NCI-H82 treated with DMSO at 0.1 percent for 48 hours (cell line): ENCODE data around the gene DCAF15.

ENCODE experiments used
- DNase-seq: peaks from one replicate; lab custom pipeline; 2025; ENCODE audit not compliant: unreplicated experiment; lab: John Stamatoyannopoulos, UW

The DCAF15 gene

GRCh38 chr19:13992025-13992424 lies 39.7 kb downstream of the DCAF15 start:
- no peak for DNase-seq

GRCh38 chr19:13993590-13994300 lies 41.4 kb downstream of the DCAF15 start:
- DNase-seq = no peak

GRCh38 chr19:13995017-13995728 lies 42.9 kb downstream of the DCAF15 start:
- DNase-seq = no peak

GRCh38 chr19:13995878-13996765 lies 43.8 kb downstream of the DCAF15 start:
- no peak for DNase-seq

GRCh38 chr19:13996928-13997630 lies 44.8 kb downstream of the DCAF15 start:
- no peak for DNase-seq

GRCh38 chr19:13997631-13997962 lies 45.3 kb downstream of the DCAF15 start:
- DNase-seq = no peak

GRCh38 chr19:13998426-13998825 lies 46.1 kb downstream of the DCAF15 start:
- DNase-seq = no peak

- no peak for DNase-seq
These were observed 46.8 kb downstream of the DCAF15 start for GRCh38 chr19:13999085-13999484.

GRCh38 chr19:14000691-14001375 lies 48.5 kb downstream of the DCAF15 start:
- DNase-seq = no peak

GRCh38 chr19:14002571-14003250 lies 50.4 kb downstream of the DCAF15 start:
- DNase-seq = no peak

- no peak for DNase-seq
These were observed 51.1 kb downstream of the DCAF15 start for GRCh38 chr19:14003251-14004055.

GRCh38 chr19:14004619-14005348 lies 52.5 kb downstream of the DCAF15 start:
- DNase-seq = no peak

GRCh38 chr19:14005349-14006084 lies 53.2 kb downstream of the DCAF15 start:
- DNase-seq = peak; percentile 68

- DNase-seq = peak; percentile 100
These were observed 53.9 kb downstream of the DCAF15 start, which contains the start of gene RFX1 for GRCh38 chr19:14006085-14006765. Gene RFX1, minus strand, starts transcription at chr19:14006320. Its CDS starts 12,477 bp downstream, at chr19:13993843.

- DNase-seq = no peak
These were observed 54.7 kb downstream of the DCAF15 start for GRCh38 chr19:14006766-14007562.
